HCT116 (cell line): ENCODE data around the gene MDFI. TPM values are rescaled to one million over a fixed set of nuclear protein-coding genes. Genes with fewer than 3 reads are reported as not detected.

Experiments
- ATAC-seq: fragments of 200-7000 bp; cut with Tn5 transposase; 2 replicates; pipeline ENCODE4 v1.9.1; 2020; ENCODE audit warnings: mild to moderate bottlenecking, moderate library complexity
- BruUV-seq: library from RNA; stranded (reverse); fragments of 400-500 nt; replicated peaks from 2 replicates; lab custom pipeline; 2021; lab: Mats Ljungman, UMichigan
- CTCF ChIA-PET: fragments of 300-600 bp; sonication (Branson Sonifier 250); formaldehyde crosslinking; loops from one replicate; lab custom pipeline; 2021; ENCODE audit warnings: antibody characterized with exemption; lab: Charles Lee
- POLR2A ChIA-PET: fragments of 300-600, 350-600 bp; sonication (Branson Sonifier 250); formaldehyde crosslinking; loops from one replicate; lab custom pipeline; 2021; ENCODE audit warnings: antibody characterized with exemption; lab: Charles Lee
- RAD21 ChIA-PET, 2 experiments: fragments of 300-600 bp; sonication (Branson Sonifier 250); formaldehyde crosslinking; loops; one replicate each; lab custom pipeline; 2023; ENCODE audit warnings: low total read pairs in 2 of 2; ENCODE audit not compliant: uncharacterized antibody in 2 of 2, unreplicated experiment in 2 of 2, low non-redundant PET in 1 of 2; lab: Charles Lee
- DNase-seq: peaks from one replicate; pipeline ENCODE4 v3.0.0-alpha.2; 2010; ENCODE audit warnings: low read depth, low spot score
- H2AFZ ChIP-seq: fragments of 200-600 bp; shearing (Covaris generic), sonication (generic); 2 replicates; pipeline ENCODE4 v1.6.1; 2017; ENCODE audit warnings: low read depth, mixed run types, mixed read lengths, antibody characterized with exemption, low read length; ENCODE audit not compliant: poor library complexity, severe bottlenecking
- H3K27ac ChIP-seq: 2 replicates; pipeline ENCODE4 v1.5.1; 2012; ENCODE audit warnings: low read depth, low read length
- H3K27me3 ChIP-seq: fragments of 200-600 bp; sonication (generic); 2 replicates; pipeline ENCODE4 v1.6.1; 2016; ENCODE audit warnings: mixed run types, low read length, mixed read lengths; ENCODE audit not compliant: insufficient read depth
- H3K36me3 ChIP-seq, 2 experiments: fragments of 200-500 bp in 1 of 2; fragments of 200-600 bp in 1 of 2; sonication (Bioruptor generic) in 1 of 2; sonication (generic) in 1 of 2; 2 replicates each; pipeline versions ENCODE4 v1.5.1 to v1.6.1; 2014 to 2016; ENCODE audit warnings: low read length in 2 of 2, inconsistent platforms in 1 of 2, mixed read lengths in 1 of 2, mixed run types in 1 of 2; ENCODE audit not compliant: insufficient read depth in 2 of 2, control insufficient read depth in 1 of 2
- H3K4me1 ChIP-seq, 2 experiments: fragments of 200-600 bp in 1 of 2; sonication (generic) in 1 of 2; 2 replicates each; pipeline versions ENCODE4 v1.5.1 to v1.6.1; 2012 to 2017; ENCODE audit warnings: low read length in 2 of 2, inconsistent platforms in 1 of 2, mild to moderate bottlenecking in 1 of 2, mixed read lengths in 1 of 2, mixed run types in 1 of 2, moderate library complexity in 1 of 2; ENCODE audit not compliant: insufficient read depth in 2 of 2, control insufficient read depth in 1 of 2
- H3K4me2 ChIP-seq: fragments of 200-600 bp; sonication (generic); 2 replicates; pipeline ENCODE4 v1.6.1; 2017; ENCODE audit warnings: mixed run types, low read length, mixed read lengths
- H3K4me3 ChIP-seq, 2 experiments: fragments of 200-600 bp in 1 of 2; sonication (generic) in 1 of 2; replicated peaks in 1 of 2; 2 replicates each; pipeline ENCODE4 v1.5.1; 2011 to 2016; ENCODE audit warnings: low read length in 2 of 2, control low read depth in 1 of 2, low read depth in 1 of 2, mild to moderate bottlenecking in 1 of 2, mixed read lengths in 1 of 2, mixed run types in 1 of 2
- H3K79me2 ChIP-seq: fragments of 200-600 bp; sonication (generic); 2 replicates; pipeline ENCODE4 v1.6.1; 2017; ENCODE audit warnings: mild to moderate bottlenecking, mixed run types, low read length, moderate library complexity, mixed read lengths; ENCODE audit not compliant: insufficient read depth
- H3K9ac ChIP-seq: fragments of 200-600 bp; sonication (generic); 2 replicates; pipeline ENCODE4 v1.6.1; 2016; ENCODE audit warnings: low read length, mixed read lengths
- H3K9me2 ChIP-seq: fragments of 200-600 bp; sonication (generic), shearing (Covaris generic); 2 replicates; pipeline ENCODE4 v1.6.1; 2017; ENCODE audit warnings: mixed run types, mild to moderate bottlenecking, moderate library complexity; ENCODE audit not compliant: insufficient read depth
- H3K9me3 ChIP-seq, 2 experiments: fragments of 200-500 bp in 1 of 2; fragments of 200-600 bp in 1 of 2; sonication (Bioruptor generic) in 1 of 2; sonication (generic) in 1 of 2; 2 replicates each; pipeline ENCODE4 v1.6.1; 2014 to 2017; ENCODE audit warnings: low read length in 2 of 2, mixed read lengths in 2 of 2, inconsistent platforms in 1 of 2, low read depth in 1 of 2, mild to moderate bottlenecking in 1 of 2, mixed run types in 1 of 2, moderate library complexity in 1 of 2; ENCODE audit not compliant: control insufficient read depth in 1 of 2, insufficient read depth in 1 of 2
- H4K20me1 ChIP-seq: fragments of 200-600 bp; sonication (generic), shearing (Covaris generic); 2 replicates; pipeline ENCODE4 v1.6.1; 2017; ENCODE audit warnings: mixed run types, mild to moderate bottlenecking, moderate library complexity; ENCODE audit not compliant: insufficient read depth
- ATF3 ChIP-seq: IDR thresholded peaks from 2 replicates; pipeline ENCODE4 v1.6.1; 2012
- CEBPB ChIP-seq: IDR thresholded peaks from 2 replicates; pipeline ENCODE4 v1.6.1; 2012; ENCODE audit warnings: low read depth
- FOSL1 ChIP-seq: IDR thresholded peaks from 2 replicates; pipeline ENCODE4 v1.6.1; 2012; ENCODE audit warnings: low read depth
- JUND ChIP-seq: IDR thresholded peaks from 2 replicates; pipeline ENCODE4 v1.6.1; 2012
- intact Hi-C: fragments of 100-400 bp; cut with micrococcal nuclease; formaldehyde crosslinking; loops from 2 replicates; pipeline ENCODE4 v1.10.0; 2022
- total RNA-seq: library from RNA; stranded (reverse); gene quantifications from one replicate; pipeline ENCODE4 v1.2.1, GENCODE V29; 2021; ENCODE audit not compliant: unreplicated experiment
- TF ChIP-seq, protein P1 (sequence below), 3 experiments: fragments of 200-600 bp in 1 of 3; sonication (generic) in 1 of 3; IDR thresholded peaks in 2 of 3; conservative IDR thresholded peaks in 1 of 3; 2 replicates each; pipeline ENCODE4 v1.5.1; 2012 to 2017; ENCODE audit warnings: low read depth in 2 of 3, low read length in 2 of 3, antibody characterized with exemption in 1 of 3, borderline replicate concordance in 1 of 3, control low read depth in 1 of 3, mild to moderate bottlenecking in 1 of 3, mixed read lengths in 1 of 3, mixed run types in 1 of 3, moderate library complexity in 1 of 3; ENCODE audit not compliant: insufficient read depth in 1 of 3

MDFI gene
- total RNA-seq, 1 experiment from 2014 or later = 35.5 TPM

DNA sequence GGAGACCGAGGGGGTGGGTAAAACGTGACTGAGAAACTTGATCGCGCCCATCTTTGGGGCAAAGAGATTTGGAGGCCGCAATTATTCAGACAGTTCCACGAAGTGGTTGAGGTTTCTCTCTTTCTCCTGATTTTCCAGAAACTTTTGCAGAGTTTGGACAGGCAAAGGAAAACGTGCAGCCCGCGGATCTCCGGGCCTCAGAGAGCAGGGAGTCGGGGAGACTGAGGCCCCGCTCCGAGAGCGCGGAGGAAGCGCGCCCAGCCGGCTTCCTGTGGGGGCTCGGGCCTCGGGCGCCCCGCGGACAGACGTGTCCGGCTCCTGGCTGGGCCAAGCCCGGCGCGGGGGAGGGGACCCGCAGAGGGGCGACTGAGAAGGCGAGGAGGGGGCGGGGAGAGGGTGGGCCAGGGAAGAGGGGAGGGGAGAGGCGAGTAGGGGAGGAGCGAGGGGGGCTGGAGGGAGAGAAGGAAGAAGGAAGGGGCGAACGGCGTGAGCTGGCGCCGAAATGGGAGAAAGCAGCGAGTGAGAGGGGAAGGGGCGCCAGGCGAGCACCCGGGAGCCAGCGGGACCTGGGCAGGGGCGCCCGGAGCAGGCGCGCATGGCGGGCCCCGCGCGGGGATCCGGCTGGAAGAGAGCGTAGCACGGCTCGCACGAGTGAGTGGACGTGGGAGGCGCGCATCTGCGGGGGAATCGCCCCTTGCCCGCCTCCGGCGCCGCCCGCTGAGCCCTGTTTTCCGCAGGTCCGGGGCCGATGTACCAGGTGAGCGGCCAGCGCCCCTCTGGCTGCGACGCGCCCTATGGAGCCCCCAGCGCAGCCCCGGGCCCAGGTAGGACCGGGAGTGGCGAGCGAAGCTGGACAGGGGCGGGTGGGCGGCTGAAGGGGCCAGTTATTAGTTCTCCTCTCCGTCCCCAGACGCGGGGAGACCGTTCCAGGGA lies at the start of gene MDFI (continued):
- no peak for TF ChIP-seq ATF3
- no peak for TF ChIP-seq JUND
- TF ChIP-seq CEBPB = no peak

- H3K79me2 ChIP-seq = no peaks in the 10 kb centered on the region
- no peaks in the 10 kb centered on the region for H4K20me1 ChIP-seq
- no peak overlapping the region for H2AFZ ChIP-seq
- ChIA-PET POLR2A (interaction anchor here (0.7 kb wide), 1 partner anchor 132 kb away, joined by 3 read pairs; no protein-coding TSS in a partner anchor), CTCF (no interaction called here), RAD21 (no interaction called here)
- peaks cover 0 to 15% of the 10 kb centered on the region in 2 experiments; a peak in 2 of 4 replicates for H3K36me3 ChIP-seq
- H3K4me2 ChIP-seq = no peak overlapping the region
- no peaks in the 10 kb centered on the region for H3K27me3 ChIP-seq
- H3K9ac ChIP-seq = no peak overlapping the region
- TF ChIP-seq CEBPB (no peak), FOSL1 (no peak), ATF3 (no peak)
- TF ChIP-seq, protein P1, sequence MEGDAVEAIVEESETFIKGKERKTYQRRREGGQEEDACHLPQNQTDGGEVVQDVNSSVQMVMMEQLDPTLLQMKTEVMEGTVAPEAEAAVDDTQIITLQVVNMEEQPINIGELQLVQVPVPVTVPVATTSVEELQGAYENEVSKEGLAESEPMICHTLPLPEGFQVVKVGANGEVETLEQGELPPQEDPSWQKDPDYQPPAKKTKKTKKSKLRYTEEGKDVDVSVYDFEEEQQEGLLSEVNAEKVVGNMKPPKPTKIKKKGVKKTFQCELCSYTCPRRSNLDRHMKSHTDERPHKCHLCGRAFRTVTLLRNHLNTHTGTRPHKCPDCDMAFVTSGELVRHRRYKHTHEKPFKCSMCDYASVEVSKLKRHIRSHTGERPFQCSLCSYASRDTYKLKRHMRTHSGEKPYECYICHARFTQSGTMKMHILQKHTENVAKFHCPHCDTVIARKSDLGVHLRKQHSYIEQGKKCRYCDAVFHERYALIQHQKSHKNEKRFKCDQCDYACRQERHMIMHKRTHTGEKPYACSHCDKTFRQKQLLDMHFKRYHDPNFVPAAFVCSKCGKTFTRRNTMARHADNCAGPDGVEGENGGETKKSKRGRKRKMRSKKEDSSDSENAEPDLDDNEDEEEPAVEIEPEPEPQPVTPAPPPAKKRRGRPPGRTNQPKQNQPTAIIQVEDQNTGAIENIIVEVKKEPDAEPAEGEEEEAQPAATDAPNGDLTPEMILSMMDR (IDR thresholded peaks at IDR 0.05 in 2 of 3, conservative IDR thresholded peaks at IDR 0.05 in 1 of 3; ENCODE audit: borderline replicate concordance in 1 of 3, insufficient read depth in 1 of 3, low read depth in 2 of 3, low read length in 2 of 3) = no peak
- H3K9me2 ChIP-seq = no peaks in the 10 kb centered on the region
- BruUV-seq = no TSS peak
- H3K9me3 ChIP-seq = no peaks in the 10 kb centered on the region
- DNase-seq = no peak
- H3K27ac ChIP-seq = no peak overlapping the region
- intact Hi-C loops = no loop called here
- no peak overlapping the region for H3K4me3 ChIP-seq
- peaks cover 0 to 3% of the 10 kb centered on the region in 2 experiments; a peak in 1 of 4 replicates for H3K4me1 ChIP-seq
- ATAC-seq = no peak
These were observed 49.0 kb upstream of the MDFI start for GRCh38 chr6:41589223-41589622.
